ENCODE measurements around the gene CFAP300. TPM values are rescaled to one million over a fixed set of nuclear protein-coding genes. Genes with fewer than 3 reads are reported as not detected.

CFAP300 gene
- total RNA-seq, 1 donor from 2014 or later, result not detected

- peak overlapping the region; percentile 89 for H3K4me3 ChIP-seq
- H3K27me3 ChIP-seq, result no peaks in the 10 kb centered on the region
- no peak for TF ChIP-seq CTCF (IDR thresholded peaks at IDR 0.05)
- H3K4me1 ChIP-seq, result peaks cover 3 to 17% of the 10 kb centered on the region in 2 donors
- intact Hi-C loops (cut with DNase I), result loop anchor here (2.0 to 5.0 kb wide), 7 partner anchors 27 to 235 kb away; partner anchors contain the start of genes BIRC2, CEP126 and CFAP300
- no peaks in the 10 kb centered on the region for H3K9me3 ChIP-seq
- peaks cover 0 to 13% of the 10 kb centered on the region in 2 donors for H3K36me3 ChIP-seq
- peak in 1 of 2 donors; percentile 78 for DNase-seq (ENCODE audit: low spot score in 2 of 2)
- peak overlapping the region; percentile 99 to 100 for H3K27ac ChIP-seq
These were observed 64.7 kb downstream of the CFAP300 start for GRCh38 chr11:102111787-102112508.

GRCh38 chr11:102112509-102112821 is 65.2 kb downstream of the CFAP300 start:
- Histone ChIP-seq H3K27ac (peak overlapping the region; percentile 99 to 100), H3K36me3 (peaks cover 0 to 13% of the 10 kb centered on the region in 2 donors), H3K27me3 (no peaks in the 10 kb centered on the region), H3K9me3 (no peaks in the 10 kb centered on the region), H3K4me3 (peak overlapping the region; percentile 89), H3K4me1 (peaks cover 5 to 20% of the 10 kb centered on the region in 2 donors)
- DNase-seq (ENCODE audit: low spot score in 2 of 2), result no peak
- TF ChIP-seq CTCF (IDR thresholded peaks at IDR 0.05), result no peak
- intact Hi-C loops (cut with DNase I), result loop anchor here (2.0 to 5.0 kb wide), 3 partner anchors 26 to 235 kb away; partner anchors contain the start of gene BIRC2

- no peak for TF ChIP-seq CTCF (IDR thresholded peaks at IDR 0.05)
- peak overlapping the region; percentile 99 to 100 for H3K27ac ChIP-seq
- intact Hi-C loops (cut with DNase I), result loop anchor here (5.0 kb wide), 2 partner anchors 43 to 233 kb away; partner anchors contain the start of gene BIRC2
- no peaks in the 10 kb centered on the region for H3K27me3 ChIP-seq
- peaks cover 5 to 30% of the 10 kb centered on the region in 2 donors for H3K4me1 ChIP-seq
- H3K4me3 ChIP-seq, result peak overlapping the region; percentile 2 to 89
- no peak for DNase-seq (ENCODE audit: low spot score in 2 of 2)
- peaks cover 0 to 16% of the 10 kb centered on the region in 2 donors for H3K36me3 ChIP-seq
- no peaks in the 10 kb centered on the region for H3K9me3 ChIP-seq
These were observed 66.8 kb downstream of the CFAP300 start for GRCh38 chr11:102114032-102114431.

GRCh38 chr11:102115557-102115956 is 68.3 kb downstream of the CFAP300 start:
- Histone ChIP-seq H3K4me3 (peak overlapping the region; percentile 8 to 89), H3K9me3 (no peaks in the 10 kb centered on the region), H3K27me3 (no peaks in the 10 kb centered on the region), H3K4me1 (peaks cover 5 to 39% of the 10 kb centered on the region in 2 donors), H3K27ac (peak overlapping the region; percentile 10 to 51), H3K36me3 (peaks cover 0 to 17% of the 10 kb centered on the region in 2 donors)
- intact Hi-C loops (cut with DNase I), result no loop called here
- no peak for DNase-seq (ENCODE audit: low spot score in 2 of 2)
- no peak for TF ChIP-seq CTCF (IDR thresholded peaks at IDR 0.05)

- Histone ChIP-seq H3K27ac (peak overlapping the region in 1 of 2 donors; percentile 51), H3K9me3 (no peaks in the 10 kb centered on the region), H3K36me3 (peaks cover 0 to 17% of the 10 kb centered on the region in 2 donors), H3K27me3 (no peaks in the 10 kb centered on the region), H3K4me1 (peaks cover 5 to 44% of the 10 kb centered on the region in 2 donors), H3K4me3 (peak overlapping the region in 1 of 2 donors; percentile 89)
- intact Hi-C loops (cut with DNase I), result no loop called here
- DNase-seq (ENCODE audit: low spot score in 2 of 2), result no peak
- TF ChIP-seq CTCF (IDR thresholded peaks at IDR 0.05), result no peak
These were observed 69.4 kb downstream of the CFAP300 start for GRCh38 chr11:102116453-102117205.

Data from ascending aorta (tissue), 2 donors.